Limb (tissue), 2 donors: ENCODE results near the gene ADO.

Source experiments
- DNase-seq, 2 donors: peaks; one replicate each; pipeline ENCODE4 v3.0.0-alpha.2; 2016; ENCODE audit errors: extremely low spot score in 2 of 2

ADO gene

GRCh38 chr10:62792261-62792660 lies 12.3 kb upstream of the ADO start:
- no peak for DNase-seq

DNA sequence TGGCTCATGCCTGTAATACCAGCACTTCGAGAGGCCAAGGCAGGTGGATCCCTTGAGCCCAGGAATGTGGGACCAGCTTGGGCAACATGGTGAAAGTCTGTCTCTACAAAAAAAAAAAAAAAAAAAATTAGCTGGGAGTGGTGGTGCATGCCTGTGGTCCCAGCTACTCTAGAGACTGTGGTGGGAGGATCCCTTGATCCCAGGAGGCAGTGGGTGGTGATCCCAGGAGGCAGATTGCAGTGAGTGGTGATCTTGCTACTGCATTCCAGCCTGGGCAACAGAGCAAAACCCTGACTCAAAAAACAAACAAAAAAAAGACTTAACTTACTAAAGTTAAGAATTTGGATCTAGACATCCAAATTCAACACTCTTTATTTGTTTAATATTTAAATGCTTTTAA lies 10.2 kb upstream of the ADO start:
- no peak for DNase-seq

GRCh38 chr10:62795100-62795499 lies 9.4 kb upstream of the ADO start:
- DNase-seq, result no peak

DNA sequence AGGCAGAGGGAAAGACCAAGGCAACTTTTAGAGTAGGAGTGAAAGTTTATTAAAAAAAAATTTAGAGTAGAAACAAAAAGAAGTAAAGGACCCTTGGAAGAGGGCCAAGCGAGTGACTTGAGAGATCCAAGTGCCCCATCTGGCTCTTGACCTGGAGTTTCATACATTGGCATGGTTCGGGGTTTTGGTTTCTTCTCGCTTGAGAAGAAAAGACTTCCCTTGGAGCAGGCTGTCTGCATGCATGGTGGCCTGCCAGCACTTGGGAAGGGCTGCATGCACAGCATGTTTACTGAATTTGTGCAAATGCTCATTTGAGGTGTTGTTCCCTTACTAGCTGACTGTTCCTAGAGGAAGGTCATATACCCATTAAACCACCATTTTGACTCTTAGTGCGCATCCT lies 8.8 kb upstream of the ADO start:
- DNase-seq, result no peak

- DNase-seq, result no peak
Observed at GRCh38 chr10:62796896-62797295, 7.6 kb upstream of the ADO start.

DNA sequence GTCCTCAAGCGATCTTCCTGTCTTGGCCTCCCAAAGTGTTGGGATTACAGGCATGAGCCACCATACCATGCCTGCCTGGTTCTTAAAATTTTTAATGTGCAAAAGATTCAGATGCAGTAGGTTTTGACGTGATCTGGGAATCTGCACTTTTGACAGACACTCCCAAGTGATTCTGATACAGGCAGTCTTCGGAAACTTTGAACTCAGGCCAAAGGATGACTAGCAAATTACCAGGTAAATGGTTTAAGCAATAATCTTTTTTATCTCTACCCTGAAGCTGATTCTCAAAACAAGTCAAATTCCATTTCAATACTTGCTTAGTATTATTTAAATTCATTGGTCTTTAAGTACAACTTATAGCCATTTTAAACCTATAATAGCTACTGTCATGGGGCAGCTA lies 2.6 kb upstream of the ADO start:
- no peak for DNase-seq

DNA sequence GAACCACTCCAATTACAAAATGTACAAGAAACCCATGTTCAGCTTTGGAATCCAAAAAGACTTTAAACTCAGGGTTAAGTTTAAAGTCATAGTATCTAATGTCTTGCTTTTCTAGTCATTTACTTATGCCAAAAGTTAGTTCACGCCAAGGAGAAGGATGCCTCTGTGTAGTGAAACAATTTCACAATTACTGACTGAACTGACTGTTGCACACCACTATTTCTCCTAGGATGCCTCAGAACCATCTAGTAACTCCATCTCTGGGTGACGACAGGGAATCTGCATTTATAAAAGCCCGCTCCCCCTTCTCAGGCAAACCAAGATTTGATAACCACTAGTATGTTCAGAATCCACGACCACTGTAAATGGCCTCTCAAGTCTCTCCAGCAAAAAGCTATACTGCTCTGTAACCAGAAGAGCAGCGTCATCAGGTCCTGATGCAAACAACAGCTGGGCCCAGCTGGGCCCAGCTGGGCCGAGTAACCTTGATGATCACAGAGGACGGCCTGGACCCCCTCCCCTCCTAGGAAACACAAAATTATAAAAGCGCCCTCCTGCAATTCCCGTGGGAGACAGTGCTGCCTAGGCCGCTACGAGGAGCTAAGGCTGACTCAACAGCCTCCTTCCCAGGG lies 680 bp upstream of the ADO start:
- DNase-seq, result peak in 1 of 2 donors; percentile 63

- DNase-seq, result peak in 1 of 2 donors; percentile 54
Observed at GRCh38 chr10:62805231-62806099, 945 bp downstream of the ADO start.

DNA sequence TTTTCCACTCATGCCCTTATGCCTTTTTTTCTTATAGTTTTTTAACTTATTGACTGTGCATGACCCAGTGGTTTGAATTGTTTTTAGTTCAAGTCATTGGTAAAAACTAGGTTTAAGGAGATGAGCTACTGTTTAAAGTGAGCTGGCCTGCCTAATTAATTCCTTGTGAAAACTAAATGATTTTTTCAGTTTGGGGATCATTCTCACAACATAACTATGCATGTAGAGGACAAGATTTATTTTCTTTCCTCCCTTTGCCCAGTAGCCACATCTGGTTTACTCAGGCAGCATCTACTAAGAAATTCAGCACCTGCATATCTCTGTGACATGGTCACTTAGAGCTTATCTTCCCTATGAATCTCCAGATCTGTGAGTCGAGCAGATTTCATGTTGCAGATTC lies 1.7 kb downstream of the ADO start:
- DNase-seq, result no peak

- DNase-seq, result no peak
Observed at GRCh38 chr10:62810156-62810902, 5.8 kb downstream of the ADO start.

DNA sequence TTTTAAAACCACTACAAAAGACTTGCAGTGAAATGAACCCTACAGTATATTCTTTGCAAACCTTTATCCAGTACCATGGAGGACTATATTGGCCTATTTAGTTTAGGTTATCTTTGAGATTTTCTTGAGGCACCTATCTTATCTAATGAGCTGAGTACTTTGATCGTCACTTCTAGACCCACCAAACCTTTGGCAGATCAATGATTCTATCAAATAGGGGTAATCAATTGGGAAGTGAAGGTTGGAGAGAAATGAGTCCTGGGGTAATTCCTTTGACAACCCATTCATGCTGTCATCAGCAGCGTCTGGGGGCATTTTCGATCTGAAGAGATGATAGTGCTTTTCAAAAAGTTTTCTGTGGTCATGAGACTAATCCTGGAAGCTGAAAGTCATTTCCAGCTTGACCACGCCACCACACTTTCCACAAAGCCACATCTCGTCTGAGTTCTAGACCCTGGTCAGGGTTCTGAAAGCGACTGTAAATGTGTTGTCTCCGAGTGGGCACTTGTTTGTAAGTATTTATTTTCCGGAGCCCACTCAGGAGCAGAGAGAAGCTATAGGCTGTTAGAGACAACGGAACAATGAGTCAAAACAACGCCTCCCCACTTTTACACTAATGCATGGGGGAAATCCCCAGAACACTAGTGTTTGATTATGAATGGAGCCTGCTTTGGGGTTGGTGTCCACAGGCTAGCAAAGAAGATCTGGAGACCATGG lies 6.8 kb downstream of the ADO start:
- DNase-seq, result no peak

DNA sequence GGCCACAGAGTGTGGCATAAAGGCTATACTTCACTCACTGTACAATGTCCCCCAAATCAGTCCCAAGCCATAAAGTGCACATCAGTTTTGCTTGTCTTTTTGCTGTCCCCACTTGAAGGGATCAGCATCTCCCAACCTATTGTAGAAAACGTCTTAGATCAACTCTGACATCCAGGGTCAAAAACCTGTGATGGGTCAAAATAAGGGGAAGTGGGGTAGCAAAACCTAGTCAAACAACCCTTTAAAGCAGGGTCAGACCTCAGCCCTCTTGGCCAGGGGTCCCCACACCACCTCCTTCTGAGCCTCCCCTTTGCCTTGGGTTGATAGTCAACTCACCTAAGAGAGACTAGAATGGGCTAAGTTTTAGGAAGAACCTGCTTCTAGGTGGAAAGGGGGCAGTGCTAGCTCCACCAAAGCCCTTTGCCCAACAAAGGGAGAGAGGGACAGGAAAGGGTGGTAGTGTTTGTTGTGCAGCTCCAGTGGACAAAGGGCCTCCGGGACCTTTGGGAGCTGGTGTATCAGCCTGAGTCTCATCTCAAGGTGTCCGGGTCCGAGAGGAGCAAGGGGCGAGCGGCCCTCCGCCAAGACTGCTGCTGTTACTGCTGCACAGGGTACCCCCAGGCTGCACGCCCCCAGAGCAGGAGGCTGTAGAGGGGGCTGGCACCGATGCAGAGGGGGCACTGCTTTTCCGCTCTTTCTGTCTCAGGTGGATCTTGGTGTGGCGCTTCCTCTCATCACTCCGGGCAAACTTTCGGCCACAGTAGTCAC lies 8.3 kb downstream of the ADO start:
- no peak for DNase-seq

GRCh38 chr10:62813453-62813852 lies 8.9 kb downstream of the ADO start:
- DNase-seq, result no peak

DNA sequence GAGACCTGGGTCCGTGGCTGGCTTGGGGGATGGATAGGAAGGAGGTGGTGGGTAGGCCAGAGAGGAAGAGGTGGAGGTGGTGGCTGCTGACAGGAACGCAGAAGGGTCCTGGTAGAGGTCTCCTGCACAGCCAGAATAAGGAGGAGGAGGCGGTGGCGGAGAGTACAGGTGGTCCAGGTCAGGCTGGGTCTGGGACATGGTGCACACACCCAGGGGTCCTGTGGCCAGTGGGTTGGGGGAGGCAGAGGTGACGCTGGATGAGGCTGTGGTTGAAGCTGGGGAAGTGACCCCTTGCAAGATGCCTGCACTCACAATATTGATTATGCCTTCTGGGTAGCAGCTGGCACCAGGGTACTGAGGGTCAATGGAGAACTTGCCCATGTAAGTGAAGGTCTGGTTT lies 9.5 kb downstream of the ADO start:
- no peak for DNase-seq

GRCh38 chr10:62814756-62815380 lies 10.3 kb downstream of the ADO start:
- DNase-seq, result peak in 1 of 2 donors; percentile 60

DNA sequence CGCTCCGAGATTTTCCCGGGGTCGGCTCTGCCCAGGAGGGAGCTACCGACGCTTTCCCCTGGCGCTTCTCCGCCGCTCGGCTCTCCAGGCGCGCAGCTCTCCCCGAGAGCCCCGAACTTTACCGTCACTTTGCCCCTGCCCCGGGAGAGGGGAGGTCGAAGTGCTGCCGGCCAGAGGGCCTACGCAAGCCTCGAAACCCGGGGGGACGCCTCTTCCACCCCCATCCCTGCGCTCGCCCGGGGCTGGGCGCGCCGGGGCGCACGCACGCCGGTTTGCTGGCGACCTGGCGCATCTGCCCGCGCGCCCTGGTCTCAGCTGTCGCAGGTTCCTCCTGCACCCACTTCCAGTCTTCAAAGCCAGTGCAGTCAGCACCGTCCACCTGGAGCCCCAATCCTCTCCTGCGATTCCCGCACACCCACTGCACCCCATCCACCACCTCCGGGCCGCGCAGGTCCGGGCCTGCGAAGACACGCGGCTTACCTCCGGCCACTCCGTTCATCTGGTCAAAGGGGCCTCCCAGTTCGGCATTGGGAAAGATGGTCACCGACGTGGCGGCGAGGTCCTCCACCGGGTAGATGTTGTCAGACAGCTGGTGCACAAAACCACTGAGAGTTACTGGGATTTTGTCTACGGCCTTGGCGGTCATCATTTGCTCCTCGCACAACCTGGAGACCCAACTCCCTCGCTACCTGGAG lies 11.0 kb downstream of the ADO start:
- DNase-seq, result peak in 1 of 2 donors; percentile 62

- DNase-seq, result no peak
Observed at GRCh38 chr10:62816076-62816330, 11.5 kb downstream of the ADO start.

GRCh38 chr10:62816331-62817120 lies 12.0 kb downstream of the ADO start, which contains the start of gene EGR2:
Gene EGR2, minus strand, starts transcription at chr10:62816366. Its CDS starts 337 bp downstream, at chr10:62816029.
- peak; percentile 93 to 95 for DNase-seq

GRCh38 chr10:62817121-62817765 lies 12.7 kb downstream of the ADO start:
- peak in 1 of 2 donors; percentile 67 for DNase-seq
